ENCODE measurements around the gene KRTAP5-8. TPM values are rescaled to one million over a fixed set of nuclear protein-coding genes. Genes with fewer than 3 reads are reported as not detected.

Gene KRTAP5-8
- total RNA-seq, 1 experiment from 2014 or later: not detected

GRCh38 chr11:71572811-71573210 is 35.0 kb downstream of the KRTAP5-8 start:
- no peaks in the 10 kb centered on the region for H3K79me1 ChIP-seq (ENCODE audit: insufficient read depth, low read depth, low read length, poor library complexity, severe bottlenecking)
- DNase-seq: no peak
- no peak overlapping the region for H2BK20ac ChIP-seq (ENCODE audit: low read depth, low read length, poor library complexity, severe bottlenecking)
- H3K56ac ChIP-seq (ENCODE audit: insufficient read length, low read depth, low read length): no peak overlapping the region
- H3T11ph ChIP-seq (ENCODE audit: low read length): no peak overlapping the region
- H2BK12ac ChIP-seq (ENCODE audit: insufficient read length, low read depth, low read length): no peak overlapping the region
- H2BK120ac ChIP-seq (ENCODE audit: low read depth, low read length, poor library complexity, severe bottlenecking): no peak overlapping the region
- no peak overlapping the region for H2AK5ac ChIP-seq (ENCODE audit: insufficient read length, low read length)
- H3K14ac ChIP-seq (ENCODE audit: insufficient read depth, low read length): no peak overlapping the region
- H2BK5ac ChIP-seq (ENCODE audit: insufficient read length, low read length): no peak overlapping the region
- H3K9me3 ChIP-seq (ENCODE audit: control insufficient read depth, low read depth, low read length): no peaks in the 10 kb centered on the region
- no peak overlapping the region for H4K5ac ChIP-seq (ENCODE audit: insufficient read length, low read depth, low read length)
- H3K23ac ChIP-seq (ENCODE audit: insufficient read length, low read depth, low read length): no peak overlapping the region
- no peaks in the 10 kb centered on the region for H3K23me2 ChIP-seq (ENCODE audit: insufficient read length, low read depth, low read length, poor library complexity, severe bottlenecking)
- no peaks in the 10 kb centered on the region; the same call in 1 of the 2 replicates for H3K4me1 ChIP-seq (ENCODE audit: insufficient read depth, low read length)
- H4K8ac ChIP-seq (replicated peaks; ENCODE audit: insufficient read length, low read depth, low read length): no peak overlapping the region
- peaks cover 8 to 17% of the 10 kb centered on the region in 2 experiments for H3K4me1 Mint-ChIP-seq
- no peak for TF ChIP-seq CTCF (conservative IDR thresholded peaks at IDR 0.05)
- H3K4me3 Mint-ChIP-seq: no peak overlapping the region
- H3K27me3 Mint-ChIP-seq (ENCODE audit: low read depth): peaks cover 9% of the 10 kb centered on the region
- H3K4ac ChIP-seq (ENCODE audit: low read depth, low read length): no peak overlapping the region
- no peaks in the 10 kb centered on the region for H3K79me2 ChIP-seq (ENCODE audit: insufficient read depth, low read length)
- H3K27me3 ChIP-seq (ENCODE audit: insufficient read depth, low read length): no peaks in the 10 kb centered on the region
- H4K91ac ChIP-seq (ENCODE audit: insufficient read length, low read depth, low read length): no peak overlapping the region
- no peaks in the 10 kb centered on the region for H4K20me1 ChIP-seq (ENCODE audit: control insufficient read depth, insufficient read depth, insufficient read length)
- no peak overlapping the region for H3K4me2 ChIP-seq (ENCODE audit: insufficient read depth, insufficient read length, low read length)
- no peak overlapping the region; a peak in 1 of 7 replicates for H3K27ac Mint-ChIP-seq
- H2AFZ ChIP-seq (ENCODE audit: low read length): no peak overlapping the region
- no peaks in the 10 kb centered on the region for H3K9me3 Mint-ChIP-seq
- no peak overlapping the region for H3K18ac ChIP-seq (ENCODE audit: insufficient read length, low read depth, low read length)
- H3K36me3 Mint-ChIP-seq (ENCODE audit: insufficient read depth in 1 of 3, low read depth in 3 of 3): no peaks in the 10 kb centered on the region
- no peak overlapping the region for H2BK15ac ChIP-seq (ENCODE audit: low read depth, low read length)
- no CpG with 5 or more reads among the region's 11 CpGs for WGBS (ENCODE audit: extremely low coverage, insufficient read length, low lambda C conversion rate)
- no peak overlapping the region for H3K27ac ChIP-seq (ENCODE audit: insufficient read length, low read depth, low read length)
- no peak overlapping the region for H3K9ac ChIP-seq (ENCODE audit: extremely low read depth, insufficient read length, low read length)

All from H9 (cell line).